HUES48 (cell line): ENCODE results near the gene CRELD2.

ENCODE experiments used
- H3K27ac ChIP-seq: one replicate; pipeline ENCODE4 v1.7.0; 2013; ENCODE audit warnings: low read depth, low read length, inconsistent platforms
- H3K27me3 ChIP-seq: 2 replicates; pipeline ENCODE4 v1.6.1; 2013; ENCODE audit warnings: mild to moderate bottlenecking, low read length; ENCODE audit not compliant: control insufficient read depth, insufficient read depth
- H3K36me3 ChIP-seq: 2 replicates; pipeline ENCODE4 v1.6.1; 2013; ENCODE audit warnings: low read length; ENCODE audit not compliant: control insufficient read depth, insufficient read depth
- H3K4me1 ChIP-seq: 2 replicates; pipeline ENCODE4 v1.6.1; 2013; ENCODE audit warnings: mild to moderate bottlenecking, low read length; ENCODE audit not compliant: control insufficient read depth, insufficient read depth
- H3K4me3 ChIP-seq: 2 replicates; pipeline ENCODE4 v1.5.1; 2013; ENCODE audit warnings: mild to moderate bottlenecking, low read depth, low read length
- H3K9ac ChIP-seq: 2 replicates; pipeline ENCODE4 v1.6.1; 2013; ENCODE audit warnings: mild to moderate bottlenecking, low read depth, low read length, moderate library complexity
- H3K9me3 ChIP-seq: 2 replicates; pipeline ENCODE4 v1.6.1; 2013; ENCODE audit warnings: low read length; ENCODE audit not compliant: control insufficient read depth, insufficient read depth

The CRELD2 gene

DNA sequence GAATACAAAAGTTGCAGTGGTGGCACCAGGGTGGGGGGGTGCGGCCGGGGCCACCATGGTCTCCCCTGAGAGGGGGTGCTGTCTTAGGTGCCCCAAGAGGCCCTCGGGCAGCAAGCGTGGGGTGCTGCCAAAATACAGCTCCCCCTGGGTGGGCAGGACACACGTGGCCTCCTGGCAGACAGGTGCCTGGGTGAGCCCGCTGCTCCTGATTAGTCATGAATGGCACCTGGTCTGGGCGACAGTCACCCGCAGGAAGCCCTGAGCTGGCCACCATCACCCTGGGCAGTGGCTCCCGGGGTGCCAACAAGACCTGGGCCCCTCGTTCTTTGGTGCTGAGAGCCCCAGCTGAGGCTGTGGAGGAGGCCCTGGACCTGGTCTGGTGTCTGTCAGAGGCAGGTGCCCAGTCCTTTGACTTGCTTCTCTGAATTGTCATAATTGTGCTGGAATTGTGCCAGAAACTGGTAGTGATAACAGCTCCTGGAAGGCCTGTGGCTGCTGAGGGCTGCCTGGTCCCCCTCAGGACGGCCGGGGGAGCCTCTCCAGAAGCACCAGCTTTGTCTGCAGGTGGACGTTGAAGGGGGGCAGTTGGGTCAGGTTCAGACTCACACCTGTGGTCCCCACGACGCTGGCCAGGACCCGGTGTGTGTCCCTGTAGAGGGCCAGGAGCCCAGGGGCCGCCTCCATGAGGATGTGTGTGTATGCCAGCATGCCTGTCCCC is 15.0 kb upstream of the CRELD2 start:
- Histone ChIP-seq H3K36me3 (peaks cover 32% of the 10 kb centered on the region), H3K27ac (no peak overlapping the region), H3K4me3 (no peak overlapping the region), H3K27me3 (no peaks in the 10 kb centered on the region), H3K9me3 (no peaks in the 10 kb centered on the region), H3K9ac (no peak overlapping the region), H3K4me1 (no peaks in the 10 kb centered on the region)

DNA sequence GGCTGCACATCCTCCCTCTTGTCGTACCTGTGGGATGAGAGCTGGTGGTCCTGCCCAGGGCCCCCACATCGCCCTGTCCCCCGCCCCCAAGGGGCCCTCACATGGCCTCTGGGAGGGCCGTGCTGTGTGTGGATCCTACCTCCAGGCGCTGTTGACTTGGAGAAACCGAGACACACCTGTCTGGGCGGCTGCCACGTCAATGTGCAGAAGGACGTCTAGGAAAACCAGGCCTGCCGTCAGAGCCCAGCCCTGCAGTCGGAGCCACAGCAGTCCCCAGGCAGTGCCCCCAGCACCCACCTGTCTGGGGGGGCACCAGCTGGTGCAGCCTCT is 14.4 kb upstream of the CRELD2 start:
- no peaks in the 10 kb centered on the region for H3K4me1 ChIP-seq
- no peak overlapping the region for H3K4me3 ChIP-seq
- H3K36me3 ChIP-seq, result peaks cover 32% of the 10 kb centered on the region
- no peaks in the 10 kb centered on the region for H3K9me3 ChIP-seq
- H3K27me3 ChIP-seq, result no peaks in the 10 kb centered on the region
- no peak overlapping the region for H3K9ac ChIP-seq
- no peak overlapping the region for H3K27ac ChIP-seq

DNA sequence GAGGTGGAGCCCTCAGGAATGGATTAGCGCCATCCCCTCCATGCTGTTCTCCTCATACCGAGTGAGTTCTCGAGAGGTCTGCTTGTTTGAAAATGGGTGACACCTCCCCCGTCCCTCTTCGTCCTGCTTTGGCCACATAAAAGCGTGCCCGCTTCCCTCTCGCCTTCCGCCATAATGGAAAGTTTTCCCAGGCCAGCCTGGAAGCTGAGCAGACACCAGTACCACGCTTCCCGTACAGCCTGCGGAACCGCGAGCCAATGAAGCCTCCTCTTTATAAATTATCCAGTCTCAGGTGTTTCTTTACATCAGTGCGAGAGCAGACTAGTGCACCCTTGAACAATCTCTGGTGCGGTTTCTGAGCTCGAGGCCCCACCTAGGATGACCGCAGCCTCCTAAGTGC is 13.0 kb upstream of the CRELD2 start:
- Histone ChIP-seq H3K27ac (no peak overlapping the region), H3K4me3 (no peak overlapping the region), H3K36me3 (peaks cover 37% of the 10 kb centered on the region), H3K4me1 (no peaks in the 10 kb centered on the region), H3K9ac (no peak overlapping the region), H3K27me3 (no peaks in the 10 kb centered on the region), H3K9me3 (no peaks in the 10 kb centered on the region)

DNA sequence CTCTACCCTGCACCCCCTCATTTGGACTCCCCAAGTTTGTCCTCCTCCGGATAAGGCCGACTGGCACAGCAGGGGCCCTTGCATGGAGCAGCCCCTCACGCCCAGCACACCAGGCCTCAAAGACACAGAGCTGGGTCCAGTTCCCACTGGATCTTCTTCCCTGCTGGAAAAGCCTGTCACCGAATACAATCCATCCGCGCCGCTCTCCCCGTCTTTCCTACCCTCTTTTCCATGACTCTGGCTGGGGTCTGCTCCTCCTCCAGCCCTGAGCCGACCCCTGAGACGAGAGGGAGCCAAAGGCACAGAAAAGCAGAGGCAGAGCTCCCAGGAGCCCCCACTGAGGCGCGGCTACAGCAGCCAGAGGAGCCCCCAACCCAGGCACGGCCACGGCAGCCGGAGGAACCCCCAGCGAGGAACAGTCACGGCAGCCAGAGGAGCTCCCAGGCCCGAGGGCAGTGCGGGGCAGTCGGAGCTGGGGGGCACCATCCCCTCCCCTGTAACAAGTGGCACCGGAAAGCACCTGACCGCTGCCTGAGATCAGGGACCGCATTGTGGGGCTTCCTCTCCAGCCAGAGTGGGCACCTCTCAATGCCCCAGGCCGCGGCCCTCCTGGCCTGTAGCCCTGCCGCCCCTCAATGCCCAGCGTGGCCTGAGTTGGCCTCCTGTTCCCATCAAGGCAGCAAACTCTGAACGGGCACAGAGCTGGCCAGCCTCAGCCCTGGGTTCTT is 12.2 kb upstream of the CRELD2 start:
- Histone ChIP-seq H3K36me3 (peaks cover 38% of the 10 kb centered on the region), H3K4me1 (no peaks in the 10 kb centered on the region), H3K9me3 (no peaks in the 10 kb centered on the region), H3K27me3 (no peaks in the 10 kb centered on the region), H3K9ac (no peak overlapping the region), H3K27ac (no peak overlapping the region), H3K4me3 (no peak overlapping the region)

DNA sequence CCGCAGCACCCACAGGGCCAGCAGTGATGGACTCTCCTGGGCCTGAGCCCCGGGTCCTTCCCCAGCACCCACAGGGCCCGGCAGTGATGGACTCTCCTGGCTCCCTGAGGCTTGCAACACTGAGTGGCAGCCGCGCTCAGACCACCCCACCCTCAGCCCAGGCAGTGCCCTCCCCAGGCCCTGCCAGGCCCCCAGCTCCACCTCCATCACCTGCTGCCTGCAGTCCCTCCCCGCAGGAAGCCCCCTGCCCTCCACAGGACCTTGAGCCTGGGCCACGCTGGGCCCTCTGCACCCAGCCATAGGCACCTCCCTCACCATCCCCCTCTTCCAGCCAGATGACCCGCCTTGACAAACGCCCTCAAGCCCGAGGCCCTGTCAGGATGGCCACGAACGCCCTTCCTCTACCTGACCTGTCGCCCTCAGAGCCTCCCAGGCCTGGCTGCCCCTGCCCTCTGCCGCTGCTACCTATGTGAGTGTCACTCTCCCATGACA is 11.6 kb upstream of the CRELD2 start:
- Histone ChIP-seq H3K9ac (no peak overlapping the region), H3K9me3 (no peaks in the 10 kb centered on the region), H3K27ac (no peak overlapping the region), H3K27me3 (no peaks in the 10 kb centered on the region), H3K36me3 (peaks cover 32% of the 10 kb centered on the region), H3K4me3 (no peak overlapping the region), H3K4me1 (no peaks in the 10 kb centered on the region)

DNA sequence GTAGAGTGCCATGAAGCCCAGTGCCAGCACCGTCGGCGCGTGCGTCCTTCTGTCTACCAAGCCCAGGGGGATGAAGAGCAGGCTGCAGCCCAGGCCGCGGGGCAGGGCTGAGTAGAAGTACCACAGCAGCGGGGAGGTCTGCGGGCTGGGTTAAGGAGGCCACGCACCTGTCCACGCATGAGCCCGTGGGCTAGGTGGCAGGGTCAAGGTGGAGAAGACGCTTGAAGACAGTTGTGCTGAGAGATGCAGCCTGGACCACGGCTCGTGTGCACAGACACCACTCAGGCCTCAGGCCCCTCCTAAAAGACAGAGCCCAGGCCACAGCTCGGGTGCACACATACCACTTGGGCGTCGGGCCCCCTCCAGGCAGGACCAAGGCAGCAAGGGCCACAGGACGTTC is 10.6 kb upstream of the CRELD2 start:
- Histone ChIP-seq H3K4me1 (no peaks in the 10 kb centered on the region), H3K36me3 (peaks cover 37% of the 10 kb centered on the region), H3K9me3 (no peaks in the 10 kb centered on the region), H3K27ac (no peak overlapping the region), H3K27me3 (no peaks in the 10 kb centered on the region), H3K4me3 (no peak overlapping the region), H3K9ac (no peak overlapping the region)

DNA sequence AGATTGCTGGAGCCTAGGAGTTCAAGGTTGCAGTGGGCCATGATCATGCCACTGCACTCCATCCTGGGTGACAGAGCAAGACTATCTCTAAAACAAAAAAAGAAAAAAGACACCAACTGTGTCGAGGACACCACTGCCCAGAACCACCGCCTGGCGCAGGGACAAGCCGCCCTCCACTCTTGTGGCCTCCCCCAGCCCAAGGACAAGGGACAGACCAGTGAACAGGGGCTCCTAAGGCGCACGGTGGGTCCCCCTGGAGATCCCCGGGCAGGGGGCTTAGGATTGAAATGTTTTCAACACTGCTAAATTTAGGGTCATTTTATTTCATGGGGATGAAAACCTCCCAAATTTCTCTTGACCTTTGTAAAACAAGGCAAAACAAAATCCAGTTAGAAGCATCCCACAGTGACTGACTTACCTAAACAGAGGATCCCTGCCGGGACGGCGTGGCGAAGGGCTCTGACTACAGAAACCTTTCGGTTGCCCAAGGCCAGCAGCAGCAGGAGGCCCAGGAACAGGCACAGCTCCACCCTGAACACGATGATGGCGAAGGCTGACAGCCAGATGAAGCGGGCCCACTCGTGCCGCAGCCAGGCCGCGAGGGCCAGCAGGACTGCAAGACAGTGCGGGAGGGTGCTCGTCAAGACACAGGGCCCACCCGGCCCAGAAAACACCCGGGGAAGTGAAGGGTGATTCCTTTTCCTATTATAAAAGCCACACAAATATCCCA is 8.8 kb upstream of the CRELD2 start:
- no peak overlapping the region for H3K27ac ChIP-seq
- H3K4me3 ChIP-seq, result no peak overlapping the region
- no peak overlapping the region for H3K9ac ChIP-seq
- H3K27me3 ChIP-seq, result no peaks in the 10 kb centered on the region
- H3K36me3 ChIP-seq, result peaks cover 32% of the 10 kb centered on the region
- no peaks in the 10 kb centered on the region for H3K9me3 ChIP-seq
- no peaks in the 10 kb centered on the region for H3K4me1 ChIP-seq

DNA sequence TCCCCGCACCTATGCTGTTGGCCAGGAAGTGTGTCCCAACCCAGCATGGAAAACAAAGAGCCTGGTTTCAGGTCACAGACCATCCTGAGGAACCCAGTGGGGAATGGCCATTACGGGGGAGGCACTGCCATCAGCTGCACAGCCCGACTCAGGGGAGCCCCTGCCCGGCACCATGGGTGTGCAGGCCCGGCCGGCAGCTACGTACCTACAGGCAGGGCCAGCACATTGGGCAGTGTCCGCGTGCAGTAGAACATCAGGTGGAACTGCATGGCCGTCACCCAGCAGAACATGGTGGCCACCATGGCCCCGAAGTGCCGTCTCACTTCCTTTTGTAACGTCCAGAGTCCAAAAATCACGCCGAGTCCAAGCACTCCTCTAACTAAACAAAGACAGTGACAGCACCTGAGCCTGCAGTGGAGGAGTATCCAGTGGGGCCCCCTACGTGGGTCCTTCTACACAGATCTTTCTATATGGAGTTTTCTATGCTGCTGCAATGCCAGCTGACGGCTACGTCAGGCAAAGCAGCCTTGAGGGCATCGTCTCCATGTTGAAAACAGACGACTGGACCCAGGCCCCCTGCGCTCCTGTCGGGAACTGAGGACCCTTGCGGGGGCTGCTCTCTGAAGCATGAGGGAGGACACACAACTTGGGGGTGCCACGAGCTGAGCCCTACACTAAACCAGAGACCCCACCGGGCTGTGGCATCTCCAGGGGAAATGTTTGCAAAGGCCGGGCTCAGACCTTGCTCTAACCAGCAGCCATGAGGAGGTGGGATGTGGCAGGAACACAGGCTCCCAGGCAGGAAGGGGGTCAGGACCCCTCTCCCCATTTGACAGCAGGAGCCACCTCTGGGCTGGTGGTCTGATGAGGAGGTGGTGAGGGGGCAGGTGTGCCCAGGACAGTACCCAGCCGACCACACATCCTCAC is 7.9 kb upstream of the CRELD2 start:
- Histone ChIP-seq H3K9me3 (no peaks in the 10 kb centered on the region), H3K9ac (no peak overlapping the region), H3K27ac (no peak overlapping the region), H3K4me1 (no peaks in the 10 kb centered on the region), H3K4me3 (no peak overlapping the region), H3K36me3 (peaks cover 32% of the 10 kb centered on the region), H3K27me3 (no peaks in the 10 kb centered on the region)

DNA sequence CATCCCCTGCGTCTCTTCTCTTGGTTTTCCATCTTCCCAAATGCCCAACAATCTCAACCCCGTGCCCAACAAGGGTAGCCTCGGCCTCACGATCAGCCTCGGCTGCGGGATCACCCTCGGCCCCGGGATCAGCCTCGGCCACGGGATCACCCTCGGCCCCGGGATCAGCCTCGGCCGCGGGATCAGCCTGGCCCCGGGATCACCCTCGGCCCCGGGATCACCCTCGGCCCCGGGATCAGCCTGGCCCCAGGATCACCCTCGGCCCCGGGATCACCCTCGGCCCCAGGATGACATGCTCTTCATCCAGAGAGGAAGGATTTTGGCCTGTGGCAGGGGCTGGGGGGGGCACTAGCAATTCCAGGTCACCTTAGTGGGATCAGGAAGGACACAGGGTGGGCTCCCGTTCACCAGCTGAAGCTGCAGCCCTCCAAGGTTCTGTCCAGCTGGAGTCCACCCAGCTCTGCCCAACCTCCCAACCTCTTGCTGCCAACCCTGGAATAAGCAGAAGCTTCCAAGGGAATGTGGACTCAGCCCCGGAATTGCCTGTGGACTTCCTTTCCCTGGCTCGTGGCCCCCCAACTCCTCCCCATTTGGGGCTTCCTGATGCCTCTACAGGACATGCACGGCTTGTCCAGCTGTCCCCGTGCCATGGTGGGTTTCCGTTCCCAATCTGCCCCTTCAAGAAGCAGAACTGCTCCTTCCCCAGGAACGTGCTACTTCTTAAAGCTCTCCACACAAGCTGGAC is 6.4 kb upstream of the CRELD2 start:
- Histone ChIP-seq H3K4me3 (no peak overlapping the region), H3K27me3 (no peaks in the 10 kb centered on the region), H3K36me3 (peaks cover 32% of the 10 kb centered on the region), H3K9me3 (no peaks in the 10 kb centered on the region), H3K9ac (no peak overlapping the region), H3K4me1 (no peaks in the 10 kb centered on the region), H3K27ac (no peak overlapping the region)

DNA sequence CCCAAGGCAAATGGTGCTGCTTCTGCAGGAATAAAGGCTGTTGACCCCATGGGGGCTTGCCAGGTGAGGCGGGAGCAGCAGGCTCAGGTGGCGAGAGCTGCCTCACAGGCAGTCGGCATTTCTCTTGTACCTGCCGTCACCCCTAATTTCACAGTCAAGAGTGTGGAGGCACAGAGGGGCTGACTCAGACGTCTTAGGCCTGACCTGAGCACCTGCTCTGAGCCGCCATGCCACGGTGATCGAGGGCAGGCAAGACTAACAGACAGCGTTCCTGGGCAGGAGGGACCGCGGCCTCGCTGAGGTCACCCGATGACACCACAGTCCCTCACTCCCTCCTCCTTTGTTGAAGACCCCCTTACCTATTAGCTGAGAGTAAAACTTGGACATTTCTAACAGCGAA is 5.4 kb upstream of the CRELD2 start:
- Histone ChIP-seq H3K9me3 (no peaks in the 10 kb centered on the region), H3K27me3 (no peaks in the 10 kb centered on the region), H3K4me3 (no peak overlapping the region), H3K4me1 (no peaks in the 10 kb centered on the region), H3K36me3 (peaks cover 23% of the 10 kb centered on the region), H3K9ac (no peak overlapping the region), H3K27ac (no peak overlapping the region)
